NCI-H1417 (cell line): Measurements from ENCODE around the gene SERTM1.

ENCODE experiments used
- DNase-seq, 3 experiments: peaks; one replicate each; lab custom pipeline; 2025; lab: John Stamatoyannopoulos, UW

The SERTM1 gene

DNA sequence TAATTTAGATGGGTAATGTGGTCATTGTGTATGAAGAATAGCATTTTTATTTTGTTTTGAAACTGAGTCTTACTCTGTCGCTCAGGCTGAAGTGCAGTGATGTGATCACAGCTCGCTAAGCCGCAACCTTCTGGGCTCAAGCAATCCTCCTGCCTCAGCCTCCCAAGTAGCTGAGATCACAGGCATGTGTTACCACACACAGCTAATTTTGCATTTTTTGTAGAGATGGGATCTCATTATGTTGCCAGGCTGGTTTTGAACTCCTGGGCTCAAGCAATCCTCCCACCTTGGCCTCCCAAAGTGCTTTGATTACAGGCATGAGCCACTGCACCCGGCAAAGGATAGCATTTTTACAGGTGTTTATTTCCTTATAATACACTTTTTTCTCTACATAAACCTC lies 36.6 kb downstream of the SERTM1 start:
- no peak for DNase-seq

- no peak for DNase-seq
These were observed 38.5 kb downstream of the SERTM1 start for GRCh38 chr13:36712290-36712689.

DNA sequence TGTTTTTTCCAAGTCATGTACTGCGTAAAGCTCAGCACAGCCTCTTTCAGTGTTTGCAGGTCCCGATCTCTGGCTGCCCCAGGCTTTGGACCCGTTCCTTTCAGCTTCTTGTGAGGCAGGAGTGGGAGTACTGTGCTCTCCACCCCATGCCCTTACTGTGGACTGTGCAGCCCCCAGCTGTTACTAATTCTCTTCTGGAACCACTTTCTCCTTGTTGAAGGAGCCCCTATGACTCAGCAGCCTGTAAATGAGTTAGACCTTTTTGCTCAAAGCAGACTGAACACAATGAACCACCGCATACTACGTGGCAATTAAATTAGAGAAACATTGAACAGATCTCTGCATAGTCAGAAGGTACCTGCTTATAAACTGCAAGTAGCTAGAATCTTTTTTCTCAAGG lies 39.0 kb downstream of the SERTM1 start:
- peak in 1 of 3 experiments; percentile 2 for DNase-seq

DNA sequence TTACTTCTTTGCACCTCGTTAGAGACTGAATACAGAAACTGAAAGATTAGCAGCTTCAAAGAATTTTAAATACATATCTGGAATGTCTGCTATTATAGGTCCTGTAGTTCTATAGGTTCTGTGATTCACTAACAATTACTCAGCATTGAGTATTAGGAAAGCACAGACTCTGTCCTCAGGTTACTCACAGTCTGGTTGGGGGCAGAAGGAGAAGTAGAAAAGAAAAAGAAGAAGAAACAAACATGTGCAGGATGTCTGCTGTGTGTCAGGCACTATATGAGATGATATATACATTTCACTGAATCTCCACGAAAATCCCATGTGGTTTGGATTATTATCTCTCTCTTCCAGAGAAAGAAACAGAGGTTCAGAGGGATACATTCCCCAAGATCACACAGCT lies 40.1 kb downstream of the SERTM1 start:
- no peak for DNase-seq

DNA sequence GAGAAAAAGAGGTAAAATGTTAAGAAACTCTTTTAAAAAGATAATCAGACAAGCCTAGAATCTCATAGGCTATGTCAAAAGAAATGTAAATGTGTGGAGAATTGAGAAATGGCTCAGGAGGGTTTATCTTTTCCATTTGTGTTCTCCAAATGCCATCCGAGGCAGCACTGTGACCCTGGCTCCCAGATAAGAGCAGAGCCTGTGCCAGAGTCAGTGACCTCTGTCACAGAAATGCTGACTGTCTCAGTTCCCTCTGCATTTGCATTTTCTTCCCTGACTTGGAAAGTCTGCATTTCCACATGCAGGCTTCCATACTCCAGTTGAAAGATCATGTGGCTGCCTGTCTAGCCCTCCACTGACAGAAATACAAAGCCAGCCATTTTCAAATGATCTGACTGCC lies 42.0 kb downstream of the SERTM1 start:
- DNase-seq: no peak

DNA sequence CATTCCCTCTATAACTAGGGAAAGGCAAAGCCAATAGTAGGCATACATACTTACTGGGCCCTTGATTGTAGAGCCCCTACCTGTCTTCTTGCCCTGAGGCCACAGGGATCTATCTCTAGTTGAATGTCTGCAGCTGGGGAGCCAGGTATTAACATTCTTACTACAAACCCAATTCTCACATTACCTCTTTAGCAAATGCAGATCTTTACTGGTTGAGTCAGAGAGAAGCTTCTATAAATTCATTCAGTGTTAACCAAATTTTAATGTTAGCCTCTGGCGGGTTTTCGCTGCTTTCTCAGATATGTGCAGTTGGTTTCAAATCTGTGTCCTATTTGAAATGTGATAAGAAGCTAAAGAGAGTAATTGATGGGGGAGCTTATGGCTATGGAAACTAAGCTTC lies 43.2 kb downstream of the SERTM1 start:
- DNase-seq: no peak

GRCh38 chr13:36717966-36718545 lies 44.2 kb downstream of the SERTM1 start:
- DNase-seq: no peak

DNA sequence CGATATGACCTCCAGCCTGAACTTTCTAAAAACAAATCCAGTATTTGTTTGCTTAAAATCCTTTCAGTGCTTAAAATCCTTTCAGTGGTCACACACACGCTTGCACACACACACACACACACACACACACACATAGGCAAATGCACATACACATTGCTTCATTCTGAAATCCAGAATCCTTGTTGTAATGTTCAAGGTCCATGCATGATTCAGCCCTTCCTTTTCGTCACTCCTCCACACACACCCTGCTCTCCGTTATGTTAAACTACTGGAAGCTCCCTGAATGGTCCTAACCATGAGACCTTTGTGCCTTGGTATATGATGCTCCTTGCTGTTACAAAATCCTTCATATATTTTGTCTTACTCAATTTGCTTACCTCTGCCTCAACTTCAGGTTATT lies 44.9 kb downstream of the SERTM1 start:
- no peak for DNase-seq

DNA sequence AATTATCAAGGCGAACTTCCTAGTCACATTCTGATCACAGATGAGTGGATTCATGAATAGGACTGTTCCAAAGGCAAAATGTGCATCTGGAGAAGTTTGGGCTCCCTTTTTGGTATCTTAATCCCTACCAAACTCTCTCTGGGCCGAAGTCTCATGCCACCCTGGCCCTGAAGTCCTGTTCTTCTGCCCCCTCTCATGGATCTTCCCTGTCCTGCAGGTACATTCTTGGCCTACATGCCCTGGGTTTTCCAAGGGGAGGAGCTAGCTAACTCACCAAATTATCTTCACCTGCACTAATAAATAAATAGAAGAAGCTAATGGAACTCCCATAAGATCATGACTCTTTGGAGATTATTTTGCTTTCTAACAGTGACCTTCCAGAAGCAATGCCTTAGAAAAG lies 50.3 kb downstream of the SERTM1 start:
- no peak for DNase-seq

DNA sequence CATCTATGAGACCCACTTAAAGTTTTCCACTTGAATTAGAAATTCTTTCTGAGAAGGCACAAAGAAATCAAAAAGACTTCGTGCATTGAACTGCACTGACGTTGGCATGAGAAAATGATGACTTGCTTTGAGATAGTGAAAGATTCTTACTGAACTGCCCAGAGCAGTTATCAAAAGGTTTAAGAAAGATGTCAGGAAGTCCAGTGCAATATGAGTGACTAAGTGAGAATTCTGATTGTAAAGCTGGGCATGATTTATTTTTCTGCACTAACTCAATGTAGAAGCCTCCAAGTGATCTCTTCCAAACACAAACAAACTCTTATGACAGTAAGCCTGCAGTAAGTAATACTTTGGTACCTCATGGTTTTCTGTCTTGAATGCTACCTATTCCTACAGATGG lies 52.1 kb downstream of the SERTM1 start:
- no peak for DNase-seq

DNA sequence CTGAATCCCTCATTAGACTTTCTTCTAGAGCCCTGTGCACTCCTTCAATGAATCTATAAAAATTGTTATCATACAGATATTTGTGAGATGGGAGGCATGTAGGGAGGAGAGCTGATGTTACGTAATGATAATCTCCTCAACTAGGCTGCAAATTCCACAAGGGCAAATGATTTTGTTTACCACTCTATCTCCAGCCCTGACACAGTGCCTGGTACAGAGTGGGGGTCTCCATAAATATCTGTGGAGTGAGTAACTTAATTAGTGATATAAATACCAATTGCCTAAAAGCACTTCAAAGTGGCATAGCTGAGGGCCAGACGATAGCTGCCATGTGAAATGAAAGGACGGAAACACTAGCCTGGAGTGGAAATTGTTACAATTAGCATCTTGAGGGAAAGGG lies 54.2 kb downstream of the SERTM1 start:
- no peak for DNase-seq

- DNase-seq: peak; percentile 54 to 80 (median 72)
These were observed 62.4 kb downstream of the SERTM1 start for GRCh38 chr13:36736119-36736726.

DNA sequence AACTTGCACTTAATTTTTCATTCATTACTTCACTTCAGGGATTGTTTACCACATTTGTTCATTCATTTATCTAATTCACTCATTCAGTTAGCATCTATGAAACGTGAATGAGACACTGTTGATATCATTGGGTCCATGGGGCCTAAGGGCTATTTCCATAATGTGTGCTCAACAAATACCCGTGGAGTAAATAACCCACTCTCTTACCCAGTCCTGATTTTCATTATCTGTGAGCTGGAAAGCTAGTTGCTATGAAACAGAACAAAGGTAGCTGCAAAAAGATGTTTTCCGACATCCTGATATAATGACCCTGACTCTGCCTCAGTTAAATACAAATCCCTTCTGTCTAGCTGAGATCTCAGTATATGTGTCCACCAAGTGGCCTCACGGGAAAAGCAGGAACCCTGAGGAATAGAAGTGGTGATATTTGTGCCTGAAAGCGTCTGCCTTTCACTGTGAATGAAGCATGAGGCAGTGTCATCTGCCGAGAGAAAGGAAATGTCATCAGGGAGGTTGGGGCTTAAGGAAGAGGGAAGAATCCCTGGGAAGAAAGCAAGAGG lies 63.8 kb downstream of the SERTM1 start:
- peak in 2 of 3 experiments; percentile 2 to 24 for DNase-seq

GRCh38 chr13:36745436-36745835 lies 71.6 kb downstream of the SERTM1 start:
- DNase-seq: no peak

GRCh38 chr13:36746051-36746450 lies 72.2 kb downstream of the SERTM1 start:
- no peak for DNase-seq
